ENCODE measurements around the gene PSME2.
A peak's percentile ranks its signal among the peaks of the same experiment; 100 is the strongest.

Gene PSME2

DNA sequence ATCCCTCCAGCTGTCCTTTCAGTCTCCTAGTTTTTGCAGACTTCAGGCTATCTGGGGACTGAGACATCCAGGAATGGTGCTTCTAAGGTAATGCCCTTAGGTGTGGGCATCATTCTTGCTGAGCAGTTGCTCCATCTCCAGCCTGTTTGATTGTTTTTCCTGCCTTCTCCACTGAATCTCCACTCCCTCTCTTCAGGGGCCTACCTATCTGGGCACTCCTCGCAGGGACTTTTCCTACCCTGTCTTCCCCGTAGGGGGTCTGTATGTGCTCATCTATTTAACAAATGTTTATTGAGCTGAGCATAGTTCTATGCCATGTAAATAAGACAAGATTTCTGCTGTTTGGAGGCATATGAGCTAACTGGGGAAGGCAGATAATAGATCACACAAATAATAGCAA is 13.4 kb downstream of the PSME2 start:
- no peak for DNase-seq

DNA sequence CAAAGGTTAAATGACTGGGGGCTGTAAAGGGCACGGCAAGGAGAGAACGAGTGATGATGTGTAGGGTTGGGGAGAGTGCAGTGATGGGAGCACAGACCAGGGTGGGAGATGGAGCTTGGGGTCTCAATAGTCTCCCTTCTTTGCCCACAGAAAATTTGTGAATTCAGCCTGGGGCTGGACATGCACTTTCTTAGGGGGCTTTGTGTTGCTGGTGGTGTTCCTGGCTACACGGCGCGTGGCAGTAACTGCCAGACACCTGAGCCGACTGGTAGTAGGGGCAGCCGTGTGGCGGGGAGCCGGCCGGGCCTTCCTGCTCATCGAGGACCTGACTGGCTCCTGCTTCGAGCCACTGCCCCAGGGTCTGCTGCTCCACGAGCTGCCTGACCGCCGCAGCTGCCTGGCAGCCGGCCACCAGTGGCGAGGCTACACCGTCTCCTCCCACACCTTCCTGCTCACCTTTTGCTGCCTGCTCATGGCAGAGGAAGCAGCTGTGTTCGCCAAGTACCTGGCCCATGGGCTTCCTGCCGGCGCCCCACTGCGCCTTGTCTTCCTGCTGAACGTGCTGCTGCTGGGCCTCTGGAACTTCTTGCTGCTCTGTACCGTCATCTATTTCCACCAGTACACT is 14.2 kb downstream of the PSME2 start:
- no peak for DNase-seq

DNA sequence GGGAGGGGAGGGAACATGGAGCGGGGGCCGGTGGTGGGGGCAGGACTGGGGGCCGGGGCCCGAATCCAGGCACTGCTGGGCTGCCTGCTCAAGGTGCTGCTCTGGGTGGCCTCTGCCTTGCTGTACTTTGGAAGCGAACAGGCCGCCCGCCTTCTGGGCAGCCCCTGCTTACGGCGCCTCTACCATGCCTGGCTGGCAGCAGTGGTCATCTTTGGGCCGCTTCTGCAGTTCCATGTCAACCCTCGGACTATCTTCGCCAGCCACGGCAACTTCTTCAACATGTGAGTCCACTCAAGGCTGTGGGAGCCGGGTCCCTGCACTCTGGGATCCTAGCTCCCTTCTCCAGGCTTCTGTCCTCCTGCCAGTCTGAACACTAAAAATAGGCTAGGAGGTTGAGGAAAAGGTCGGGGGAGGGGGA is 14.9 kb downstream of the PSME2 start:
- DNase-seq, result no peak

DNA sequence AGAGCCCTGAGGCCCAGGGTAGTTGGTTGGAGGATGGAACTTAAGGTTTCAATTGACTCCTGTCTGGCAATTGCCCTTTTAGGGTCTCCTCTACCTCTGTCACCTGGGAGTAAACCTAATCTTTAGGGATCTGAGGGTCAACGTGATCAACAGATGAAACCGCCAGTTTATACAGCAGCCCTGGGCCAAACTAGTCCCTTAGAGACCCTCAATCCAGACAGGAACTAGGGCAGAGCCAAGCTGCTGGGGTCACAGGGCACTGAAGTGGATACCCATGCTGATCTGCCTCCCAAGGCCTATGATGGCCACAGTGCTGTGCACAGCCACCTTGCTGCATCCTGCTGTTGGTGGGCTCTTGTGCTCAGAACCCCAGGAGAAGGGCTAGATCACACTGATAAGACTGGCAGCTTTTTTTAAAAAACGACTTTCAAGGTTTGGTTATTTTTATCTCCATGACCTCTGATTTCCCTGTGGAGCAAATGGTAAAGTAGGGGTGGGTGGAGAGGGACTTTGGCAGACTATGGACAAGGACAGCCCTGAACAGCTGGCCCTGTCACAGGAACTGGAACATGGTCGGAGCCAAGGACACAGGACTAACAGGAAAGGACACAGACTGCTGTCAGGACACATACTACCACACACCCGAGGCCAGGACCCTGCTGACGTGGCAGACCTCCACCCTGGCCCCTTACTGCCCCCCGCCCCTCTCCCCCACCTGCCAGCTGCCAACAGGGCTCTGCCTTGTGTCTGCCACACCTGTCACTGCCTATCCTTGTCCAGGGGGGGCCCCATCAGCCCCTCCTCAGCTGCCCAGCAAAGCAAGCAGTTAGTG is 15.5 kb downstream of the PSME2 start:
- no peak for DNase-seq

DNA sequence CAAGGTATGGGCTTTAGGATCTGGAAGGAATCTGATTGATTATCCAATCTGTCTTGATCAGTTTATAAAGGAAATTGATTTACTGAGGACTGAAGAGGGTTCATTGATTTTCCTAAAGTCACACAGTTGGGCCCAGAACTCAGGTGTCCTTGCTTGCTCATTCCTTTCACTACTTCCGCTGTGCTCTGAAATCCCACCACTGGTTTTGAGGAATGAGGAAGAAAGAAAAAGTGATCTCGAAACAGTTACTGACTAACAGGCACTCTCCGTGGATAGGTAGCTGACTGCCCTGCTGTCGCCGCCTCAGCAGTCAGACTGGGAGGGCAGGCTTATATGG is 16.1 kb downstream of the PSME2 start, which contains the start of gene FITM1:
Gene FITM1 (plus strand): TSS at position 280 of the 337 bp plus-strand sequence. CDS start 905 bp downstream, outside the sequence.
- DNase-seq, result no peak

DNA sequence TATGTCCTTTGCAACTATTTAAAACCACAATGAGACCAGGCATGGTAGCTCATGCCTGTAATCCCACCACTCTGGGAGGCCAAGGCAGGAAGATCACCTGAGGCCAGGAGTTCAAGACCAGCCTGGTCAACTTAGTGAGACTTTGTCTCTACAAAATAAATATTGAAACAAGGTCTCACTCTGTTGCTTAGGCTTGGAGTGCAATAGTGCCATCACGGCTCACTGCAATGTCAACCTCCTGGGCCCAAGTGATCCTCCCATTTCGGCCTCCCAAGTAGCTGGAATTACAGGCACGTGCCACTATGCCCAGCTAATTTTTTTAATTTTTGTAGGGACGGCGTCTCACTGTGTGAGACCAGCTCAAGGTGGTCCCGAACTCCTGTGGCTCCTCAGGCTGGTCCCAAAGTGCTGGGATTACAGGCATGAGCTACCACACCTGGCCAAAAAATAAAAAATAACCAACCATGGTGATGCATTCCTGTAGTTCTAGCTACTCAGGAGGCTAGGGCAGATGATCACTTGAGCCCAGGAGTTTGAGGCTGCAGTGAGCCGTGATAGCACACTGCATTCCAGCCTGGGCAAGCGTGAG is 16.9 kb downstream of the PSME2 start:
- no peak for DNase-seq

DNA sequence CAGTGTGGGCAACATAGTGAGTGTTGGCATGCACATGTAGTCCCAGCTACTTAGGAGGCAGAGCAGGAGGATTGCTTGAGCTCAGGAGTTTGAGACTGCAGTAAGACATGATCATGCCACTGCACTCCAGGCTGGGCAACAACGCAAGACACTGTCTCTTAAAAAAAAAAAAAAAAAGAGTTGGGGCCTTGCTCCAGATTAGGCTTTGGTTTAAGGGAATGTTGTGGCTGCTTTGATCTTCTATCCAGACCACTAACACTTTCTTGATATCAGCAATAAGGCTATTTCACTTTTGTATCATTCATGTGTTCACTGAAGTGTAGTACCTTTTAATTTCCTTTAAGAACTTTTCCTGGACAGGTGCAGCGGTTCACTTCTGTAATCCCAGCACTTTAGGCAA is 18.7 kb downstream of the PSME2 start:
- no peak for DNase-seq

DNA sequence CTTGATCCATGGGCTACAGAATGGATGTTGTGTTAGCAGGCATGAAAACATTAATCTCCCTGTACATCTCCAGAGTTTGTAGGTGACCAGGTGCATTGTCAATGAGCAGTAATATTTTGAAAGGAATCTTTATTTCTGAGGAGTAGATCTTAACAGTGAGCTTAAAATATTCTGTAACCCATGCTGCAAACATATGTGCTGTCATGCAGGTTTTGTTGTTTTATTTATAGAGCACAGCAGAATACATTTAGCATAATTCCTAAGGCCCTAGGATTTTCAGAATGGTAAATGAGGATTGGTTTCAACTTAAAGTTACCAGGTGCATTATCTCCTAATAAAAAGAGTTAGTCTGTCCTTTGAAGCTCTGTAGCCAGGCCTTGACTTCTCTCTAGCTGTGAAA is 19.5 kb downstream of the PSME2 start:
- DNase-seq, result no peak

DNA sequence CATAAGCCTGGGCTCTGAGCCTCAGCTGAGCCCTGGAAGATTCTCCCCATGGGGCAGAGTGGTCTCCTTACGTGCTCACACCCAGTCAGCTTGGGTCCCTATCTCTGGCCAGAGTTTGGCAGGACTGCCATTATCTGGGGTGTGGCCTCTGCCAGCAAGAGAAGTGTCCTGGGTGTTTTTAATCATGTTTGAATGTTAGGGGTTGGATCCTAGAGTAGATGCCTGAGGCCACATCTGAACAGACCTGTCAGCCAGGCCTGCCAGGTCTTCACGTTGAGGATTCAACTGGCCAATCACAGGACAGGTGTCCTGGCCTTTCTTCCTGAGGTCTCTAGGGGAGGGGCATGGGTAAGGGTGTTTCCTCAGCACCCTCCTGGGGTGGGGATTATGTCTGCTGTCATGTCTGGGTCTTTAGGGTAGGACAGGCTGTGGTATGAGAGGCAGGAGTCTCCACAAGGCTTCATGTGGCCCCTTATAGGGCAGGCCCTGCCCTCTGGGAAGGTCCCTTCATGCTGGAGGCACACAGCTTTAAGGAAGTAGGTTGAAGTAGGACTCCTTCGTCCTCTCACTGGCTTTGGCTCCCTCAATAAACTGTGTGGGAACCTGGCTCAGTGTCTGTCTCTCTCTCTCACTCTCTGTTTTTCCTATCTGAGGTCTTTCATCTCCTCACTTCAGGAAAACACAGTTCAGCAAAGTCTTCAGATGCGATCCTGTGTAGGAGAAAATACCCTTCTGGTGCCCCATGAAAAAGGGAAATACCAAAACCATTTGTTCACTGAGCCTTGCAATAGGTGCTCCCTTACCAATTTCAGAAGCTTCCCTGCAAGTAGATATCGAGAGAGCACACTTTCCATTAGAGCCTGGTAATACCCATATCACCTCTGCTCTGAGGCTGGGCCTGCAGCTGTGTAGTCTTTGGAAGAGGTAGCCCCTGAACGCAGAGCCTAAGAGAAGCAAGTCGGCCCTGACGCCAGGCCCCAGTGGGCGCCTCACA is 22.7 kb downstream of the PSME2 start:
- DNase-seq, result no peak

DNA sequence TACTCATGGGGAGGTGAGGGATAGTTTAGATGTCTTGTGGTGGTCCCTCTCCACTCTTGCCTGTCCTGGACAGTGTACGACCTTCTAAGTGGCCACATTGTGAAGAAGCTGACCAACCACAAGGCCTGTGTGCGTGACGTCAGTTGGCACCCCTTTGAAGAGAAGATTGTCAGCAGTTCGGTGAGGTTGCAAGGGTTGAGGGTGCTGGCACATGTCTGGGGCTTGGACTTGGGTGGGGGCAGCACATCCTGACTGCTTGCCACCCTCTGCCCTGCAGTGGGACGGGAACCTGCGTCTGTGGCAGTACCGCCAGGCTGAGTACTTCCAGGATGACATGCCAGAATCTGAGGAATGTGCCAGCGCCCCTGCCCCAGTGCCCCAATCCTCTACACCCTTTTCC is 23.5 kb downstream of the PSME2 start:
- no peak for DNase-seq

DNA sequence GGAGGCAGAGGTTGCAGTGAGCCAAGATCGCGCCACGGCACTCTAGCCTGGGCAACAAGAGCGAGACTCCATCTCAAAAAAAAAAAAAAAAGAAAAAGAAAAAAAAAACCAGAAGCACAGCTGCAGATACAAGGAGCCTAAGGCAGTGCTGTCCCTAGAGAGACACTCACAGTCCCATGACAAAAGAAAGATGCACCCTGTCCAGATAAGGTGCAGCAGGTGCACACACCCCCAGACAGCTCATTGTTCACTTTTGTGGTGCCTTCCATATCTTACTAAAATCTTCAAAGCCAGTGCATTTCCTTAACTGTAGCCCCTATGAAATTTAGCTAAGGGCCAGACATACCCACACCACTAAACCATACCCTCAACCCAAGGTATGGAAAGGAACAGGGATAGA is 24.0 kb downstream of the PSME2 start:
- no peak for DNase-seq

DNA sequence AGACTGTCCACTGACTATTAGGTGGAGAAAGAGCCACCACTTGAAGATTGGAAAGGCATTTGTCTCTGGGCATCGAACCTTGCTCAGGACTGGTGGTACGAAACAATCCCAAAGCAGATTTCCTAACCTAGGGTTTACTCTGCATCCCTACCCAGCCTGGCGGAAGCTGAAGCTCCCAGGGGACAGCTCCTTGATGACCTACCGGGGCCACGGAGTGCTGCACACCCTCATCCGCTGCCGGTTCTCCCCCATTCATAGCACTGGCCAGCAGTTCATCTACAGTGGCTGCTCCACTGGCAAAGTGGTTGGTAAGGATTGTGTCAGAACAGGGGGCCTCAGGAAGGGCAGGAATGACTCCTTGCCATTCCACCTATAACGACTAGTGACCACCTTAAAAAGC is 25.2 kb downstream of the PSME2 start:
- no peak for DNase-seq

DNA sequence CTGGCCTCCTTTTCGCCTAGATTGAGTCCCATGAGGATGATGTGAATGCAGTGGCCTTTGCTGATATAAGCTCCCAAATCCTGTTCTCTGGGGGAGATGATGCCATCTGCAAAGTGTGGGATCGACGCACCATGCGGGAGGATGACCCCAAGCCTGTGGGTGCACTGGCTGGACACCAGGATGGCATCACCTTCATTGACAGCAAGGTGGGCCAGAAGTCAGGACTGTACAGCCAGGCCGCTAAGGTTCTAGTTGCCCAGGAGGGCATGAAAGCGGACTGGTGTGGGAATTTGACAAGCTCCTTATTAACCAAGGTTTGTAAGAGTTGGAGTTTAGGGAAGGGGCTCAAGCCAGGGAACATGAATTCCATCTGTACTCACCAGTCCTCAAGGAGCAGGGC is 26.7 kb downstream of the PSME2 start:
- no peak for DNase-seq

DNA sequence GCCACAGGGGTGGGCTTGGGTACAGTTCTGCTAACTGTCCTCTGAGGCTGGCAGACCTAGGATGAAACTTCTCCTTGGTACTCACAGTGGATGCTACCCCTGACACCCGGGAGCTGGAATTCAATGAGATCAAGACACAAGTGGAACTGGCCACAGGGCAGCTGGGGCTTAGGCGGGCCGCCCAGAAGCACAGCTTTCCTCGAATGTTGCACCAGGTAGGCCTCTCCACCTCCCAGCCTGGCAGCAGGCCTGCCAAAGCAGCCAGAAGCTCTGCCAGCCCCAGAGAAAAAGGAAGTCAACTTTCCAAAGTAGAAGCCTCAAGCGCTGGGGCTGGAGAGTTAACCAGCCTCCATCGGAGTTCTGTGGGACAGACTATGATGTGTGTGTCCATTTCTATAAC is 29.2 kb downstream of the PSME2 start:
- no peak for DNase-seq

DNA sequence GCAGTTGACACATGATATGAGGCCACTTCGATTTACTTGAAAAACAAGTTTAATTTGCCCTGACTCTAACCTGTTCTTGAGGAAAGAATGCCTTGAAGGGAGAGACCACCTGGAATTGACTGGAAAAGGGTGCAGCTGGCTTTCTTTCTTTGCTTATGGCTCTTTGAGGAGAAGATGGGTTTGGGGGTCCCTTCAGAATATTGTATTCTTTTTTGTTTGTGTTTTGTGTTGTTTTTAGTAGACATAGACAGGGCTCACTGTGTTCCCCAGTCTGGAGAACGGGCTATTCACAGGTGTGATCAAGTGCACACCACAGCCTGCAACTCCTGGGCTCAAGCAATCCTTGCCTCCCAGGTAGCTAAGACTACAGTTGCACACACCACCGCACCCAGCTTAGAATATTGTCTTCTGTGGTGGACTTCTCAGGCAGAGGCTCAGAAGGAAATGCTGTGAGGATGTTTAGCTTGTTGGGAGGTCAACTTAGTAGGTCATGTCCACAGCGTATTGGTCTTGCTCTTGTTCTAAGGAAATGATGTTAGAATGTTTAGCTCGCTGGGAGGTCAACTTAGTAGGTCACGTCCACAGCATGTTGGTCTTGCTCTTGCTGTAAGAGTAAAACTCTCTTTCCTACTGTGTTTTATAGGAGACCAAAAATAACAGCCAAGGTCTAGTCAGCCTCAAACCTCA is 30.1 kb downstream of the PSME2 start:
- no peak for DNase-seq

DNA sequence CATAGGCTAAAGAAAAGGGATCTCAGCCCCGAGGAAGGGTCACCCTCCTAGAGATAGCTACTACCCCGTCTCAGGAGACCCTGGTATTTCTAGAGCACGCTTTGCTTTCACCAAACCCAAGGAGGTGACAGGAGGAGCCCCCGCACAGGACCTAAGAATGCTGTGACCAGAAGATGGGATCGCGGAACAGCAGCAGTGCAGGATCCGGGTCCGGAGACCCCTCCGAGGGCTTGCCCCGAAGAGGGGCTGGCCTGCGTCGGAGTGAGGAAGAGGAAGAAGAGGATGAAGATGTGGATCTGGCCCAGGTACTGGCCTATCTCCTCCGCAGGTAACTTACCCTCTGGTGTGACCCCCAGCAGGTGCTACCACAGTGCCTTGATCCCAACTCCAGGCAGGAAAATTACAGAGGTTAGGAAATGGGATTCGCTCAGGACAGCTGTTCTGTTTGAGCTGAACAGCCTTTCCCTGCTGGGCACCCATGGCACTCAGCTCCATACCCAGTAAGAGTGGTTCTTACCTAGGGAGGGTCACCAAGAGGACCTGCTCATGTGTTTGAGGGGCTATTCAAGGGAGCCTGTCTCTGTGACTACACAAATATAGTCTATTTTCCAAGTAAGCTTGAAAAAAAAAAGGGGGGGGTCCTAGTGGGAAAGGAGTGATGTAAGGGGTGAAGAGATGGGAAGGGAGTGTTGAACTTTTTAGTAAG is 30.8 kb downstream of the PSME2 start:
- no peak for DNase-seq

DNA sequence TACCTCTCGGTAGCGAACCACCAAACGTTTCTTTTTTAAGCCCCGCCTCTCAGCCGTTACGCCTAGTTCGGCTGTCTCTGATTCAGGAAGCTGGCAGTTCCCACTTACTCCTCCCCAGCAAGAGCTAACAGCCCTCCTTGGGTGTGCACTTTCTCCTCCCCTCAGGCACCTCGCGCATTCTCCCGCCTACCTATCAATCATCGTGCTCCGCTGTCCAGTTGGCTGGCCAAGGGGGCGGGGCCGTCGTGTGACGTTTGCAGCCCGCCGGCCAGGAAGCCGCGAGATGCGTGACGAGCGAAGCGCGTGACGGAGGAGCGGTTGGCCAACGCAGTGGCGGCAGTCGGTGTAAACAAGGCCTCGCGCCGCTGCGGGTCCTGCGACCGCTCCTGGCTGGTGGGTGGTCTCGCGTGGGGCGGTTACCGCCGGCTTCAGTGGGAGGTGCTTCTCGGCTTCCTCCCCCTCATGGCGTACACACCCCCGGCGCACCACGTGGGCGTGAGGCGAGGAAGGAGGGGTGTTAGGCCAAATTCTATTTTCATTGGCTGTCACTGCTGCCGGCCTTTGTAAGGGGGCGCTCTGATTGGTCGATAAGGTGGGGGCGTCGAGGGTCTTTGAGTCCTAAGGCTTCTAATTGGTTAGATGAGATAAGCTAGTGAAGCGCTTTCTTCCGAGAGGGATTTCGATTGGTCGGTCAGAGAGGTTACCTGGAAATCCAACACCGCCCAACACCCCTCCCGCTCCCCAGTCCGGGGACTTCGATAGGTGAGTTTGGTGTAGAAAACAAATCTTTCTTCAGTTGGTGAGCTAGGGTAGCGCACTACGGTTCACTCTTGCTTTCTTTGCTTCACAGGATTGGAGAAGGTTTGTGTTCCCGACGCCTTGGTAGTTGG is 31.6 kb downstream of the PSME2 start, which contains the start of the genes DCAF11 and NRL:
Gene DCAF11 (plus strand): TSS at position 246 of the 890 bp plus-strand sequence. CDS start 818 bp downstream, outside the sequence.
Gene NRL (minus strand): TSS at position 418 of the 890 bp plus-strand sequence. CDS start 32,101 bp downstream, outside the sequence.
- DNase-seq, result peak; percentile 100

DNA sequence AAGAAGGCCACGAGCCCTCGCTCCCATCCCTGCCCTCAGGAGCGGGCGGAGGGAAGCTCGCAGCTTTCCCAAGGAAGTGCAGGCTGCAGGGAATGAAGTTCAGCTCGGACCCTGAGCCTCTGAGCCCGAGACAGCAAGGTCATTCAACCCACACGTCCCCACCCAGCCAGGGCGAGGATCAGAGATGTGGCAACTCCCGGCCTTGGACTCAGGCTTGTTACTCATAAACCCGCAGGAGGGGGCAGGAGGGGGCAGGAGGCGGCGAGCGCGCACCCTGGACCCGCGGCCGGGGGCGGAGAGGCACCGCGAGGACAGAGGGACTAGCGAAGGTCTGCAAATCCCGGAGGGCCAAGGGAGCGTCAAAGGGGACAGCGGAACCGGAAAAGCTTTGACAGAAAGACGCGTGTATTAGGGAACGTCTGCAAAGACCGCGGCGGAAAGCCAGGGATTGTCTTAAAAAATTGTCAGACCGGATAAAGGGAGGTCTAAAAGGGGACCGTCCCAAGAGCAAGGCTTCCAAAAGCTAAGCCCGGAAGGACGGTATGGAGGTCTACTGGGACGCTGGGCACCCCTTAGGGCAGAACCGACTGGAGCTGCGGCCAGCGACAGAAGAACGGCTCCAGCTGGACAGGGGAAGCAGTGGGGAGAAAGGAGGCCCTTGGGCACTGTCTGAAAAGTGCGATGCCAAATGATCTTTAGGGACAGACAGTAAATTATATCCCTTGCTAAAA is 32.4 kb downstream of the PSME2 start:
- peak; percentile 88 to 94 for DNase-seq

DNA sequence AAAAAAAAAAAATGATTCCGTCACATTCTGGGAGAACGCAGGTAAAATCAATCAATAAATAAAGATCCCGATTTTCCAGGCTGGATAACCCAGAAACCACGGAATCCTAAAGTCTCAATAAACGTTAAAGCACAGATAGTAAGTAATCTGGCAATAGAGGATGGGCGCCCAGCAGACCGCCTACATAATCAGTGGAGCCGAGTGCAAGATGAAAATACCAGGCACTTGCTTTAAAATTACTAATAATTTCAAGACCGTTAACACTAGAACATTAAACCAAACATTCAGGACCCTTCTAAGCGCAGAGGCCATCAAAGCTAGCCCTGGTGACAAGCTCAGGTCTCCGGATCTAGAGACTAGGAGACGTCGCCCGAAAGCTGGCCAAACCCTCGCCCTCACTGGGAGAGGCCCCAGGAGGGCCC is 33.0 kb downstream of the PSME2 start:
- DNase-seq, result peak in 1 of 2 experiments; percentile 34

DNA sequence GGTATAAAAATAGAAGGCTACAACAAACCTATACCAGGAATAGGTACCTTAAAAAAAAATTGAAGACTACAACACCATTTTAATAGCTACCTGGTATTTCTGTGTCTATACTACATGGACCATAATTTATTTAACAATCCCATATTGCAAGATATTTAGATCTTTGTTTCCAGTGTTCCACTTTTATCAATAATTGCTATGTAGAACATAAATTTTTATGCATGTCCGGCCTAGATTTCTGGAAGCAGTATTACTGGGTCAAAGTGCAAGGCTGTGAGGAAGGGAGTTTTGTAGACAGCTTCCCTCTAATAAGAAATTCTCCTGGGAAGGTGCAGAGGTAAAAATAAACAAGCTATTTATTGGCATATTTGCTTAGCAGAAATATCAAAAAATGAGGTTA is 35.9 kb downstream of the PSME2 start:
- DNase-seq, result no peak

Data from AML-193 (cell line).